DMS53 treated with DMSO at 0.1 percent for 48 hours (cell line): ENCODE results near the gene INPP5A.
A peak's percentile ranks its signal among the peaks of the same experiment; 100 is the strongest.

Experiments
- DNase-seq: peaks from one replicate; lab custom pipeline; 2025; ENCODE audit not compliant: unreplicated experiment; lab: John Stamatoyannopoulos, UW

INPP5A gene

GRCh38 chr10:132624847-132625471 lies 87.4 kb downstream of the INPP5A start:
- DNase-seq: no peak

GRCh38 chr10:132626019-132626760 lies 88.6 kb downstream of the INPP5A start:
- no peak for DNase-seq

DNA sequence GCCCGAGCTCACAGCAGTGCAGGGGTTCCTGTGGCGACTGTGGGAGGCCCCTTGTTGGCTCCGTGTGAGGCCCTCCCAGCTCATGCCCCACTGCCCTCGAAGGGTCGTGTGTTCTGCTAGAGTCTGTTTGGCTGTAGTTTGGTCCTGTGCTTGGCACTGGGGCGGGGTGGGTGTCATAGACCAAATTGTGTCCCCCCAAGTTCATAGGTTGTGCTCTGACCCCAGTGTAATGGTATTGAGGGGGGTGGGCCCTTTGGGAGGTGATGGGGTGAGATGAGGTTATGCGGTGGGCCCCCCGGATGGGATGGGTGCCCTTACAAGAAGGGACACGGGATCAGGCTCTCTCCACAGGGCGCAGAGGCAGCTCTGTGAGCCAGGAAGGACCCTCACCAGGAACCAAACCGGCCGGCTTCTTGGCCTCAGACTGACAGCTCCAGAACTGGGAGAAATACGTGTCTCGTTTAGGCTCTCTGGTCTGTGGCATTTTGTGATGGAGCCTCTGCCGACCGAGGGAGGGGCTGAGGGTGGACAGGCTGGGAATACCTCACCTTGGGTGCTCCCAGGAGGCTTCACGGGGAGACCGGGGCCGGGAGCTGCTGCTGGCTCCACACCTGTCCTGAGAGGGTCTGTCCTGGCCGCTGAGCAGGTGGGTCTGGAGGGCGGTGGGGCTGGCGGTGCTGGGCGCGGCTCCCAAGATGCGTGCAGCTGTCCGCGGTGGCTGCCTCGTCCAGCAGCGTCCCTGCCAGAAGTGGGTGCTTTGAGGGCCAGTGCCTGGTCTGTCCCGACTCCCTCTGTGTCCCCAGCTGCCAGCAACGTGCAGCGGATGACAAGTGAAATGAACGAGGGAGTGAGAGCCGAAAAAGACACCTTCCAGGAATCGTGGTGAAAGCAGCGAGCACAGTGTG lies 89.4 kb downstream of the INPP5A start:
- DNase-seq: no peak

DNA sequence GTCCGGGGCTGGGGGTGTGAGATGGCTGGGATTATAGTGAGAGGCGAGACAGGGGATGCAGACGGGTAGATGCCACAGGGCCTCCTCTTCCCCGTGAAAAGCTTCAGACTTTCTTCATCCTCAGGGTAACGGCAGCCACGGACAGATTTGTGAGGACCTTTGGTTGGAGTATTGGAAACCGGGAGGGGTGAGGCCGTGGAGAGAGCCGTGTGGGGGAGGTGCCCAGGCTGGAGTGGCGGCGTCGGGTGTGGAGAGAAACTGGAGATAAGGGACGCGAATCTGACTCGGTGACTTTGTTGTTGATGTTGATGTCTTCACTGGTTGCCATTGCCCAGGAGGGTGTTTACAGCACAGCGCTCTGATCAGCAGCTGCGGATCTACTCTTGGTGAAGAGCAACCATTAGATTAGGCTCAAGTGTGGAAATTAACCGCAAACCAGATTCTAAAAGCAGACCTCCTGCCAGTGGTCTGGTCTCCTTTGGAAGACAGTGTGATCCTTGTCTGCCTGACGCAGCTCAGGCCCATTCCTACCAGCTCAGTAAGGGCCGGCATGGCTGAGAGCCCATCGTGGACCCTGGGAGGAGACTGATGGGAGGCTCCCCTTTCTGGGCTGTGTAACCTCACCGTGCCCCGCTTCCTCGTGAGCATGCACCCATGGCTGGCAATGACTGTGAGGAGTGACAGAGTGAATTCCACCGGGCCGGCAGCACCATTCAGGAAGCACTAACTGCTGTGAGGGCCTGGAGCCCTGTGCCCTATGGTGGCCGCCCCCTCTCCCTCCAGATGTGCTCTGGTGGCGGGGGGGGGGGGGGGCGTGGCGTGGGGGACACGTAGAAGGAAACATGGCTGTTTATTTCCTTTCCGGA lies 90.3 kb downstream of the INPP5A start:
- DNase-seq: peak; percentile 24

GRCh38 chr10:132628966-132629900 lies 91.6 kb downstream of the INPP5A start:
- DNase-seq: no peak

DNA sequence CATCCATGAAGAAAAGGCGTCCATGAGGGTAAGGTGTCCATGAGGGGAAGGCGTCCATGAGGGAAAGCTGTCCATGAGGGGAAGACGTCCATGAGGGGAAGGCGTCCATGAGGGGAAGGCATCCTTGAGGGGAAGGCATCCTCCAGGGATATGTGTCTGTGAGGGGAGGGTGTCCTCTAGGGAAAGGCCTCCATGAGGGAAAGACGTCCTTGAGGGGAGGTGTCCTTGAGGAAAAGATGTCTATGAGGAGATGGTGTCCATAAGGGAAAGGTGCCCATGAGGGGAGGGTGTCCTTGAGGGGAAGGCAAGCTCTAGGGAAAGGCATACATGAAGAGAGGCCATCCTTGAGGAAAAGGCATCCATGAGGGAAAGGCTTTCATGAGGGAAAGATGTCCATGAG lies 92.6 kb downstream of the INPP5A start:
- no peak for DNase-seq

GRCh38 chr10:132630666-132631337 lies 93.2 kb downstream of the INPP5A start:
- DNase-seq: no peak

DNA sequence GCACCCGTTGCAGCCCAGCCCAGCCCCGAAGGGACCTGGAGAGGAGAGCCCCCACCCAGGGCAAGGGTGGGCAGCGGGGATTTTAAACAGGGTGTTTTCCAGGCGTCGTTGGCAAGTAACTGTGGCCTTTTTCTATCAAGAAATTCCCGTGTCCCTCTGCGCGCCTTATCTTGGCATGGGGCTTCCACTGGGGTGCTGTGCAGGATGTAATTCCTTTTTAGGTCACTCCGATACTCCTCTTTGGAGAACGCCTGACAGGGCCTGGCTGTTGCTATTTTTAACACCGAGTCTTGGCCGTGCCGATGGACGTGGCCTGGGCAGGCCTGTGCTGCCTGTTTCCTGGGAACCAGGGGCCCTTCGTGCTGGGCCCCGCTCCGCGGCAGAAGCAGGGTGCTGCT lies 93.8 kb downstream of the INPP5A start:
- no peak for DNase-seq

DNA sequence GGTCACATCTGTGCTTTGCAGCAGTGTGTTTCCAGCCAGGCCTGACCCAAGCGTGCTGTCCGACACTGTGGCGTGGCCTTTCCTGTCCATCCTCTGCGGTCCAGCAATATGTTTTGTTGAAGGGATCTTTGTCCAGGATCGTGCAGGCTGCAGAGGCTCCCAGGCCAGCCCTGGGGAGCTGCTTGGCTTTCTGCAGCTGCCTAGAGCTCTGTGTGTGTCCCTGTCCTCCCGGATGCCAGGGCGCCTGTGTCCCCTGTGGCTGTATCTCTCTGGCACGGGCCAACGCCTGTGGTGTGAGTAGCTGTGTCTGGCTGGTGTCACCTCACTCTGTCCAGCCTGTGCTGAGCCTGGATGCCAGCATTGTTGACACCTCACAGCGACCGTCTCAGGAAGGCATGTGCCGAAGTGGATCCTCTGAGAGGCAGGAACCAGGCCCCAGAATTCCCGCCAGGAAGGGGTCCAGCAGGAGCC lies 94.5 kb downstream of the INPP5A start:
- DNase-seq: no peak

GRCh38 chr10:132632851-132633684 lies 95.5 kb downstream of the INPP5A start:
- no peak for DNase-seq

- DNase-seq: no peak
Observed at GRCh38 chr10:132634241-132634946, 96.8 kb downstream of the INPP5A start.

DNA sequence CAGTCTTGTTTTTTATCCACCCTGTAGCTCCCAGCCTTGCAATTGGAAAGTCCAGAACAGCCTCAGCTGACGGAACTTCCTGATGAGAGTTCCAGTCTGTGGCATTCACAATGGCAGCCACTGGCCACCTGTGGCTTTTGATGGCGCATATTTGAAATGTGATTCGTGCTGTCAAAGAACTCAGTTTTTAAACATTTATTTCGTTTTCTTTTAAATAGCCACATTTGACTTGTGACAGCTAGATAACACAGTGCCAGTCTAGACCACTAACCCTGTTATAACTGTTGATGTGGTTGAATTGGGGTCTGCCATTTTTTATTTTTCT lies 97.3 kb downstream of the INPP5A start:
- no peak for DNase-seq

- DNase-seq: no peak
Observed at GRCh38 chr10:132636358-132636757, 98.8 kb downstream of the INPP5A start.

DNA sequence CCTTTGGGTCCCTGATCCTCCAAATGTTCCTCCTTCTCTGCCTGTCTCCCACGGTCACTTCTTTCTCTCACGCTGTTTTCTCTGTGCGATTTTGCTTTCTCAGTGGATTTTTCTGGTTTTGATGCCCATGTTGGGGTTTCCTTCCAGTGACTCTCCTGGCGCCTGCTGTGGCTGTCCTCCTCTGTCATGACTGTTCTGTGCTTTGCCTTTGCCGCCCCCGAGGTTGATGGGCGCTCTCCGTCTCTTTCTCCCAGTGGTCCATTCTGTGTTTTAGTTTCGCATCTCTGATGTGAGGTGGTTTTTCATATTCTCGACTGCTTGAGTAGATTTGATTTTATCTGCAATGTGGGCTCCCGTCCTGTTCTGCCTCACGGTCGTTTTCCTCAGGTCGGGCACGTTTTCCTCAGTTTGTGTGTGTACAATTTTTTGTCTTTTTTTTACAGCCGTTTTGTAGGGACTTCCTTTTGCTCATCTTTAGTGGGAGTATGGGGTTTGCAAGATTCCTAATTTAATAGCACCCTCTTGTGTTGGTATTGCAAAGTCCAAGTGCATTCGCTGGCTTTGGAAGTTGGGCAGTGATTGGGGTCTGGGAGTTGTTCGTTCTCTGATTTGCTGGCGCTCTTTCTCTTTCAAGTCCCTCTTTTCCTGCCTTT lies 100.0 kb downstream of the INPP5A start:
- DNase-seq: peak; percentile 27

DNA sequence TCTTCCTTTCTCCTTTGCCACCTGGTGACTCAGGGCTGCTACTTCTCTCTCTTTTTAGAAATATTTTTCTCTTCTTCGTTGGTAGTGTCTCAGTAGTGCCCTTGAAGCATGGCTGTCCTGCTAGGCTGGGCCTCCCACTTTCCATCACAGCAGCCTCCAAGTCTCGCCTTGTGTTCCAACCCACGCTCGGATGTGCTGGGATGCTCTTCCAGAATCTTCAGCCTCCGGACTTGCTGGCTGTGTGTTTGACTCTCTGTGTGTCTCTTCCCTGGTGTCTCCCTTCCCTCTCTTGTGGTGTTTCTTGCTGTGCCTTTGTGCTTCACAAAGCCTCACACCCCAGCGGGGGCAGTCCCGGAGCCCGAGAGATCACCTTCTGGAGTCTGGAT lies 100.5 kb downstream of the INPP5A start:
- no peak for DNase-seq

GRCh38 chr10:132639470-132639869 lies 101.9 kb downstream of the INPP5A start:
- no peak for DNase-seq
